Body of pancreas (tissue), 4 donors: ENCODE data around the gene DPP7. TPM values are rescaled to one million over a fixed set of nuclear protein-coding genes. Genes with fewer than 3 reads are reported as not detected.

Experiments
- ATAC-seq: fragments of 150-250 bp; one replicate; pipeline ENCODE4 v1.9.1; 2016
- DNase-seq, 4 donors: peaks; one replicate each; pipeline ENCODE4 v3.0.0-alpha.2; 2019
- H3K27ac ChIP-seq, 4 donors: fragments of 200-600 bp; sonication (generic); 1 replicate in 3 of 4; 2 replicates in 1 of 4; pipeline versions ENCODE4 v1.5.1 to v1.6.1; 2016 to 2019; ENCODE audit warnings: mild to moderate bottlenecking in 1 of 4, mixed read lengths in 1 of 4, moderate library complexity in 1 of 4
- H3K27me3 ChIP-seq, 2 donors: fragments of 200-600 bp; sonication (generic); one replicate each; pipeline ENCODE4 v1.6.0; 2016; ENCODE audit warnings: mild to moderate bottlenecking in 1 of 2
- H3K36me3 ChIP-seq, 2 donors: fragments of 200-600 bp; sonication (generic); replicated peaks in 1 of 2; 2 replicates each; pipeline ENCODE4 v1.5.1; 2016; ENCODE audit warnings: low read depth in 2 of 2; ENCODE audit not compliant: insufficient read depth in 1 of 2
- H3K4me1 ChIP-seq: fragments of 200-600 bp; sonication (generic); one replicate; pipeline ENCODE4 v1.6.0; 2016
- H3K4me3 ChIP-seq, 2 donors: fragments of 200-600 bp; sonication (generic); 1 replicate in 1 of 2; 2 replicates in 1 of 2; pipeline ENCODE4 v1.5.1; 2016 to 2019
- H3K9me3 ChIP-seq, 3 donors: fragments of 200-600 bp; sonication (generic); 1 replicate in 2 of 3; 2 replicates in 1 of 3; pipeline ENCODE4 v1.5.1; 2016
- POLR2A ChIP-seq, 3 donors: fragments of 450-650 bp; IDR thresholded peaks; one replicate each; pipeline ENCODE4 v1.6.1; 2016; ENCODE audit warnings: antibody characterized with exemption in 3 of 3, mild to moderate bottlenecking in 2 of 3
- WGBS, 2 donors: methylation state at CpG; one replicate each; pipeline ENCODE4 v1.1.5; 2017; 5-methylcytosine and 5-hydroxymethylcytosine counted together
- intact Hi-C: fragments of 100-400 bp; cut with DNase I; formaldehyde crosslinking; loops from one replicate; pipeline ENCODE4 v1.15.1; 2023
- total RNA-seq, 2 donors: library from RNA; depleted of rRNA; stranded (reverse); fragments of >200 nt; gene quantifications; one replicate each; pipeline ENCODE4 v1.1.0, GENCODE V29; 2016
- TF ChIP-seq, protein P1 (sequence below), 7 experiments: fragments of 450-650 bp in 4 of 7; fragments of 200-600 bp in 3 of 7; sonication (generic) in 3 of 7; IDR thresholded peaks; one replicate each; pipeline ENCODE4 v1.5.1; 2016 to 2019; ENCODE audit warnings: antibody characterized with exemption in 7 of 7

DPP7 gene
- total RNA-seq, 2 donors from 2014 or later, result 137 to 171 TPM

DNA sequence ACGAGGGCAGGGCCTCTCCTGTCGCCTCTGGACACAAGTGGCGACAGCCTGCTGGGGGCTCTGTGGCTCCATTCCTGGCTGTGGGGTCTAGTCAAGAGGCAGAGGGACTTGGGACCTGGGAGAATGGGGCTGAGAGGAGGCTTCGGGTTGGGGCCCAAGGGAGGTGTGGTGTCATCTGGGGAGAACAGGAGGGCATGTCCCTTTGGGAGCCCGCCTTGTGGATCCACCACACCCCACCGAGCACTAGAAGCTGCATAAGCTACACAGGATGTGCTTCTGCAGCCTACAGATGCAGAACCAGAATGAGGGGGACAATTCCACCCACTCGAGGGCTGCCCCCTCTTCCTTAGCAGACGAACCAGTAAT, 31.6 kb downstream of the DPP7 start:
- ATAC-seq (no peak), DNase-seq (no peak)
- Histone ChIP-seq H3K27ac (no peak overlapping the region), H3K9me3 (no peaks in the 10 kb centered on the region), H3K4me1 (peaks cover 39% of the 10 kb centered on the region), H3K4me3 (no peak overlapping the region), H3K36me3 (no peaks in the 10 kb centered on the region), H3K27me3 (no peaks in the 10 kb centered on the region)
- 86 to 90% methylated on average over 5 to 8 of the region's 8 CpGs for WGBS, 2 donors
- TF ChIP-seq POLR2A (IDR thresholded peaks at IDR 0.05), result no peak
- TF ChIP-seq, protein P1, sequence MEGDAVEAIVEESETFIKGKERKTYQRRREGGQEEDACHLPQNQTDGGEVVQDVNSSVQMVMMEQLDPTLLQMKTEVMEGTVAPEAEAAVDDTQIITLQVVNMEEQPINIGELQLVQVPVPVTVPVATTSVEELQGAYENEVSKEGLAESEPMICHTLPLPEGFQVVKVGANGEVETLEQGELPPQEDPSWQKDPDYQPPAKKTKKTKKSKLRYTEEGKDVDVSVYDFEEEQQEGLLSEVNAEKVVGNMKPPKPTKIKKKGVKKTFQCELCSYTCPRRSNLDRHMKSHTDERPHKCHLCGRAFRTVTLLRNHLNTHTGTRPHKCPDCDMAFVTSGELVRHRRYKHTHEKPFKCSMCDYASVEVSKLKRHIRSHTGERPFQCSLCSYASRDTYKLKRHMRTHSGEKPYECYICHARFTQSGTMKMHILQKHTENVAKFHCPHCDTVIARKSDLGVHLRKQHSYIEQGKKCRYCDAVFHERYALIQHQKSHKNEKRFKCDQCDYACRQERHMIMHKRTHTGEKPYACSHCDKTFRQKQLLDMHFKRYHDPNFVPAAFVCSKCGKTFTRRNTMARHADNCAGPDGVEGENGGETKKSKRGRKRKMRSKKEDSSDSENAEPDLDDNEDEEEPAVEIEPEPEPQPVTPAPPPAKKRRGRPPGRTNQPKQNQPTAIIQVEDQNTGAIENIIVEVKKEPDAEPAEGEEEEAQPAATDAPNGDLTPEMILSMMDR (IDR thresholded peaks at IDR 0.05), result no peak
- intact Hi-C loops, result no loop called here

DNA sequence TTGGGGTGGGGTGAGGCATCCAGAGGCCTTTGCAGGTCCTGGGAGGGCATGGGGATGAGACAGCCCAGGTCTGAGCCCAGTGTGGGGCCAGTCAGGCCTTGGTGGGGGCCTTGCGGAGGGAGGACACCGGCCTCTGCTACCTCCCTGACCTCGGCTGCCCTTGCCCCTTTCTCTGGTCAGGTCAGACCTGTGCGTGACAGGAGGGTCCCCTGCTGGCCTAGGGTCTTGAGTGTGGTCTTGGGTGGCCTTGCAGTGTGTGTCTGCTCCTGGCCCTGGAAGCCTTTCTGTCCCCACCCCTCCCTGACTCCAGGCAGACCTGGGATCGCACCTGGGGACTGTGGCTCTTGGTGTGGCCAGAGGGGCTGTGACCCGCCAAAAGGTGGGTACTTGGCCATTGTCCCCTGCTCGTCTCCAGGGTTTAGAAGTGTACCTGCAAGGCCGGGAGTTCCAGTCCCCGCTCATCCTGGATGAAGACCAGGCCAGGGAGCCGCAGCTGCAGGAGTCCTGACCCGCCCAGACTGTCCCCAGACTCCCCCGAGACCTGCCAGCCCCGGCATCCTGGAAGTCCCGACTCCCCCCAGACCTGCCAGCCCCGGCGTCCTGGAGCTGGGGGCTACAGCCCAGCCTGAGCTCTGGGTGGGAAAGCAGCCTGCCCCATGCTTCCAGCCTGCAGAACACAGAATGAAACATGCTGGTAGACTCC, 32.2 kb downstream of the DPP7 start:
- no peak for DNase-seq
- ATAC-seq, result no peak
- Histone ChIP-seq H3K27me3 (no peaks in the 10 kb centered on the region), H3K36me3 (no peaks in the 10 kb centered on the region), H3K4me1 (peaks cover 36% of the 10 kb centered on the region), H3K9me3 (no peaks in the 10 kb centered on the region), H3K27ac (no peak overlapping the region), H3K4me3 (no peak overlapping the region)
- TF ChIP-seq, protein P1 (IDR thresholded peaks at IDR 0.05), result no peak
- no peak for TF ChIP-seq POLR2A (IDR thresholded peaks at IDR 0.05)
- 94 to 100% methylated on average over 3 to 12 of the region's 16 CpGs for WGBS, 2 donors
- intact Hi-C loops, result no loop called here

DNA sequence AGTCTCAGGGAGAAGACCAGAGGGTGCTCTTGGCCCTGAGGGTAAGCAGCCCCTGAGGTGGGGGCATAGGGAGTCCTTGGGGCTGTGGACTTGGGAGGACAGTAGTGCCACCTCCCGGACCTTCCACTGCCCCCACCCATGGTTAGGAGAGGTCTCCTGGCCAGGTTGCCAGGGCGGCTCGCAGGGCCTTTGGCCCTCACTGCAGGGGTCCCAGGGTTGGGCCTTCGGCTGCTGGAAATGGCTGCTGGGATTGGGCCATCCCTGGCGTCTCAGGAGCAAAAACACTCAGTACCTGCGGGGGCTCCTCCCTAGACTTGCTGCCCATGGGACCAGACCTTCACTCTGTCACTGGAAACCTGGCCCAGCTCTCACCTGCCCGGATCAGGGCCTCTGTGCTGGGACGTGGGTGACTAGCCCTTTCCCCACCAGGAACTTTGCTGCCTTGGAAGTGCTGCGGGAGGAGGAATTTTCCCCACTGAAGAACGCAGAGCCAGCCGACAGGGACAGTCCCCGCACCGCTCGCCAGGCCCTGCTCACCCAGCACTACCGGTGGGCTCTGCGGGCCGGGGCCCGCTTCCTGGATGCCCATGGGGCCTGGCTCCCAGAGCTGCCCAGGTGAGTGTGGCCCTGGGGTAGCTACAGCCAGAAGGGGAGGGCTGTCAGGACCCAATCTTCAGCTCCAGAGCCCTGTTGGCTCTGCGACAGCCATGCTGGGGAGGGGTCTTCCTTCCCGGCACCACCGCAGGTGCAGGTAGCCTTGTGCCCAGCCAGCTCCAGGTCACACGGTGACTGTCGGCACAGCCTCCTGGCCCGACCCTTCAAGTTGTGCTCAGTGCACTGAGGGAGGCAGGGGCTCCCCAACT, 34.0 kb downstream of the DPP7 start:
- intact Hi-C loops, result no loop called here
- Histone ChIP-seq H3K27ac (no peak overlapping the region), H3K4me1 (peaks cover 27% of the 10 kb centered on the region), H3K36me3 (no peaks in the 10 kb centered on the region), H3K9me3 (no peaks in the 10 kb centered on the region), H3K27me3 (no peaks in the 10 kb centered on the region), H3K4me3 (no peak overlapping the region)
- ATAC-seq (no peak), DNase-seq (no peak)
- no peak for TF ChIP-seq POLR2A (IDR thresholded peaks at IDR 0.05)
- TF ChIP-seq, protein P1 (IDR thresholded peaks at IDR 0.05), result no peak
- WGBS, 2 donors, result 91 to 92% methylated on average over 6 to 24 of the region's 24 CpGs

DNA sequence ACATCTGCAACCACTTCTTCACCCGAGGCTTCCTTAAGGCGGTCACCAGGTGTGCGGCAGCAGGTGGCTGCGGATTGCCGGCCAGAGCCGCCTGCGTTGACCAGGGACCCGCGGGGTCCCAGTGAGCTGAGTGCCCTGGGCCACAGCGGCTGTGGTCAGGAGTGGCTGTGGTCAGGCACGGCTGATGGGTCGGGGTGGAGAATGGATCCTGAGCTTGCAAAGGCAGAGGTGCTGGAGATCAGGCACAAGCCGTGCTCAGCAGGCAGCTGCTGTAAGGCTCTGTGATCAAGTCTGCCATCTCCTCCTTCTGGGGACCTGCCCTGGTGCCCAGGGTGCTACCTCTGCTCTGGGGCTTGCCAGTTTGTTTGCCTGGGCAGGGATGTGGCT, 35.1 kb downstream of the DPP7 start:
- intact Hi-C loops, result no loop called here
- no peak for TF ChIP-seq POLR2A (IDR thresholded peaks at IDR 0.05)
- TF ChIP-seq, protein P1 (IDR thresholded peaks at IDR 0.05), result no peak
- H3K4me1 ChIP-seq, result peaks cover 21% of the 10 kb centered on the region
- DNase-seq (no peak), ATAC-seq (no peak)
- no peaks in the 10 kb centered on the region for H3K9me3 ChIP-seq
- WGBS, 2 donors, result 90 to 100% methylated on average over 1 to 12 of the region's 13 CpGs
- H3K36me3 ChIP-seq, result no peaks in the 10 kb centered on the region
- no peak overlapping the region for H3K27ac ChIP-seq
- H3K4me3 ChIP-seq, result no peak overlapping the region
- H3K27me3 ChIP-seq, result no peaks in the 10 kb centered on the region
